K562 (cell line): ENCODE data around the gene SNCG. TPM values are rescaled to one million over a fixed set of nuclear protein-coding genes. Genes with fewer than 3 reads are reported as not detected.

Source experiments
- ATAC-seq: fragments of 200-7000 bp; cut with Tn5 transposase; 3 replicates; pipeline ENCODE4 v1.9.1; 2020; ENCODE audit warnings: moderate library complexity
- BruUV-seq: library from RNA; stranded (reverse); fragments of 400-500 nt; replicated peaks from 2 replicates; lab custom pipeline; 2021; lab: Mats Ljungman, UMichigan
- CTCF ChIA-PET: fragments of 300-600 bp; formaldehyde crosslinking; extraction: SDS; loops from one replicate; lab custom pipeline; 2021; ENCODE audit warnings: low intra/inter-chr PET ratio; lab: Yijun Ruan, JAX
- POLR2A ChIA-PET: fragments of 300-600, 350-650 bp; sonication (Branson Sonifier 250); formaldehyde crosslinking; extraction: SDS; loops from one replicate; lab custom pipeline; 2021; ENCODE audit warnings: antibody characterized with exemption, inconsistent platforms; lab: Yijun Ruan, JAX
- DNase-seq, 4 experiments: peaks; one replicate each; pipeline versions ENCODE4 v3.0.0 to v3.0.0-alpha.2; 2011 to 2018; ENCODE audit warnings: low spot score in 3 of 4, mixed read lengths in 3 of 4; ENCODE audit errors: extremely low read depth in 1 of 4
- FAIRE-seq: peaks from 2 replicates; lab custom pipeline; 2011; peaks lifted over from hg19 to GRCh38; lab: Jason Lieb, UNC
- H2AFZ ChIP-seq: 2 replicates; pipeline ENCODE4 v1.6.0; 2011; ENCODE audit warnings: low read depth, low read length, control low read depth, inconsistent platforms
- H3K27ac ChIP-seq: fragments of 200-600 bp; 3 replicates; pipeline ENCODE4 v1.8.0; 2011; ENCODE audit warnings: low read depth, mild to moderate bottlenecking, control low read depth, inconsistent platforms, low read length, moderate library complexity, mixed read lengths; ENCODE audit errors: extremely low read depth
- H3K27me3 ChIP-seq, 2 experiments: fragments of 300-600 bp in 1 of 2; 2 replicates in 1 of 2; 3 replicates in 1 of 2; pipeline versions ENCODE4 v1.6.0 to v1.8.0; 2011; ENCODE audit warnings: inconsistent platforms in 2 of 2, low read length in 2 of 2, mild to moderate bottlenecking in 1 of 2, mixed read lengths in 1 of 2, moderate library complexity in 1 of 2; ENCODE audit not compliant: control insufficient read depth in 2 of 2, insufficient read depth in 2 of 2
- H3K36me3 ChIP-seq: fragments of 300-600 bp; 3 replicates; pipeline ENCODE4 v1.8.0; 2011; ENCODE audit warnings: mild to moderate bottlenecking, low read length, inconsistent platforms; ENCODE audit not compliant: control insufficient read depth, insufficient read depth
- H3K4me1 ChIP-seq, 2 experiments: fragments of 200-600 bp in 1 of 2; replicated peaks in 1 of 2; 2 replicates in 1 of 2; 3 replicates in 1 of 2; pipeline versions ENCODE4 v1.5.1 to v1.8.0; 2011; ENCODE audit warnings: inconsistent platforms in 2 of 2, low read length in 2 of 2, mild to moderate bottlenecking in 1 of 2, mixed read lengths in 1 of 2, moderate library complexity in 1 of 2; ENCODE audit not compliant: control insufficient read depth in 2 of 2, insufficient read depth in 2 of 2
- H3K4me2 ChIP-seq: 2 replicates; pipeline ENCODE4 v1.6.1; 2011; ENCODE audit warnings: low read length, control low read depth, inconsistent platforms, mixed read lengths; ENCODE audit not compliant: insufficient read depth
- H3K4me3 ChIP-seq: fragments of 200-600 bp; sonication (generic), shearing (Covaris generic); 2 replicates; pipeline ENCODE4 v1.5.1; 2016; ENCODE audit warnings: control low read depth, inconsistent platforms
- H3K79me2 ChIP-seq: fragments of 200-600 bp; 3 replicates; pipeline ENCODE4 v1.8.0; 2011; ENCODE audit warnings: low read length, inconsistent platforms; ENCODE audit not compliant: control insufficient read depth, insufficient read depth
- H3K9ac ChIP-seq, 2 experiments: 2 replicates each; pipeline versions ENCODE4 v1.6.0 to v1.6.1; 2011; ENCODE audit warnings: low read depth in 2 of 2, low read length in 2 of 2, control low read depth in 1 of 2, inconsistent platforms in 1 of 2, mild to moderate bottlenecking in 1 of 2, mixed read lengths in 1 of 2; ENCODE audit not compliant: insufficient read depth in 1 of 2
- H3K9me1 ChIP-seq: one replicate; pipeline ENCODE4 v1.6.0; 2011; ENCODE audit warnings: inconsistent platforms, mild to moderate bottlenecking, low read length, moderate library complexity; ENCODE audit not compliant: control insufficient read depth, insufficient read depth
- H3K9me3 ChIP-seq: replicated peaks from 2 replicates; pipeline ENCODE4 v1.5.1; 2011; ENCODE audit warnings: low read depth, low read length, inconsistent platforms; ENCODE audit not compliant: control insufficient read depth, insufficient read depth
- H4K20me1 ChIP-seq: replicated peaks from 2 replicates; pipeline ENCODE4 v1.6.1; 2011; ENCODE audit warnings: low read length, inconsistent platforms, mixed read lengths; ENCODE audit not compliant: control insufficient read depth, insufficient read depth
- ATF4 ChIP-seq: fragments of 450-650 bp; formaldehyde crosslinking; IDR thresholded peaks from 2 replicates; pipeline ENCODE4 v1.4.0; 2022; ENCODE audit warnings: mild to moderate bottlenecking, moderate library complexity
- BMI1 ChIP-seq: fragments of 150-350 bp; IDR thresholded peaks from 2 replicates; pipeline ENCODE4 v1.6.1; 2014; ENCODE audit warnings: low read length
- CTCFL ChIP-seq: IDR thresholded peaks from 2 replicates; pipeline ENCODE4 v1.6.1; 2011; ENCODE audit warnings: borderline replicate concordance, low read depth, mild to moderate bottlenecking, moderate library complexity, low read length; ENCODE audit not compliant: insufficient read depth, poor library complexity, severe bottlenecking
- EP300 ChIP-seq: IDR thresholded peaks from 2 replicates; pipeline ENCODE4 v1.6.1; 2012; ENCODE audit warnings: low read length, improper control_type of control experiment
- PTBP1 ChIP-seq: fragments of 200-400 bp; formaldehyde crosslinking; IDR thresholded peaks from 2 replicates; pipeline ENCODE4 v1.6.1; 2017; ENCODE audit warnings: low read depth, low read length
- RCOR1 ChIP-seq, 2 experiments: IDR thresholded peaks; 2 replicates each; pipeline ENCODE4 v1.6.1; 2012; ENCODE audit warnings: low read depth in 2 of 2, low read length in 2 of 2, borderline replicate concordance in 1 of 2, improper control_type of control experiment in 1 of 2
- SLC30A9 ChIP-seq: fragments of 250-450 bp; sonication (Bioruptor Pico); IDR thresholded peaks from 2 replicates; pipeline ENCODE4 v1.8.0; 2022; ENCODE audit warnings: mild to moderate bottlenecking, moderate library complexity
- WGBS: fragments of 100-300 bp; shearing (Covaris generic); methylation state at CpG from one replicate; pipeline ENCODE4 v1.1.6; 2016; ENCODE audit warnings: low coverage, mixed read lengths; ENCODE audit not compliant: insufficient coverage; ENCODE audit errors: missing lambda C conversion rate; 5-methylcytosine and 5-hydroxymethylcytosine counted together
- in situ Hi-C: fragments of 300-500 bp; cut with MboI; formaldehyde crosslinking; loops from 4 replicates; pipeline ENCODE4 v1.15.0; 2018; ENCODE audit warnings: inconsistent platforms, mixed read lengths
- intact Hi-C: fragments of 100-400 bp; cut with micrococcal nuclease; formaldehyde crosslinking; loops from 2 replicates; pipeline ENCODE4 v1.14.2; 2022
- polyA plus RNA-seq, 8 experiments: library from polyadenylated mRNA; depleted of rRNA in 4 of 8; stranded (reverse) in 5 of 8; unstranded in 3 of 8; fragments of >200 nt; fragmentation: Nextera tagmentation in 2 of 8; fragmentation: Illumina TruSeq in 1 of 8; extraction: Ambion mirVana in 2 of 8; extraction: Trizol in 1 of 8; gene quantifications; 2 replicates each; pipeline versions ENCODE4 v1.2.1 to v1.2.3, GENCODE V29; 2011 to 2014; ENCODE audit warnings: inconsistent platforms in 1 of 8, missing spikeins in 1 of 8
- total RNA-seq, 7 experiments: library from RNA; depleted of rRNA in 6 of 7; stranded (reverse); fragments of >200 nt in 6 of 7; fragmentation: Illumina TruSeq in 2 of 7; extraction: Trizol in 2 of 7; gene quantifications; 2 replicates each; pipeline versions ENCODE4 v1.2.1 to v1.2.3, GENCODE V29; 2011 to 2021; ENCODE audit warnings: low replicate concordance in 1 of 7
- TF ChIP-seq, protein P1 (sequence below): sonication (generic); IDR thresholded peaks from 2 replicates; pipeline ENCODE4 v1.6.1; 2016
- TF ChIP-seq, protein P2 (sequence below): fragments of 450-650 bp; IDR thresholded peaks from 2 replicates; pipeline ENCODE4 v1.6.1; 2018; ENCODE audit warnings: mild to moderate bottlenecking, low read depth; ENCODE audit not compliant: partially characterized antibody
- TF ChIP-seq, protein P3 (sequence below): sonication (generic); formaldehyde crosslinking; IDR thresholded peaks from 2 replicates; pipeline ENCODE4 v1.8.0; 2023; ENCODE audit warnings: missing genetic modification reagents, mild to moderate bottlenecking, borderline replicate concordance

SNCG gene
- total and polyA plus RNA-seq, 9 of the 15 experiments (the other 6 are each of a cell fraction or from before 2014, with no cell fraction given): 9.8 to 146 (median 93.6) TPM

DNA sequence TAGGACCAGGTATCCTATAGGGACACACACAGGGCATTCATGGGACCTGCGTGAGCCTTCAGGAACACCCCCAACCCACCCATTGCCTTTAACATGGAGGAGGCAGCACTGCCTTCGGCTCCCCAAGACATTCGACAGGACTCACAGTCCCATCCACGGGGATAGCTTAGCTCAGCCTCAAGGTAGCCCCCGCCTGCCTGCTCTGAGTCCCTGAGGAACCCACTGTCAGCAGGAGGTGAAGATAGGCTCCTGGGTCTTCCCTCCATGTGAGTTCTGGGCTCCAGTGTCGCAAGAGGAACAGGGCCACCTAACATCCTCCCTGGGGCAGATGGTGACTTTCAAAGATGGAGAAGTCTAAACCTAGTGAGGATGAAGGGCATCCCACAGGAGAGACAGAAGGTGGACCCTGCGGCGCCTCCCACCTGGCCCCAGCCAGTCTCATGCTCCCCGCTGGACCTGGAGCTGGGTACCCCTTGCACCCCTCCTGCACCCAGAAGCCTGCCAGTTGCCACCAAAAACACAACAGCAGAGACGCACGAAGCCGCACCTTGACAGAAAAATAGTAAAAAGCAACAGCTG is 5.0 kb downstream of the SNCG start:
- Histone ChIP-seq H3K9me3 (no peaks in the 10 kb centered on the region), H3K4me2 (no peak overlapping the region), H3K4me1 (peaks cover 32 to 63% of the 10 kb centered on the region in 2 experiments; a peak in 4 of 5 replicates), H3K9me1 (no peaks in the 10 kb centered on the region), H2AFZ (no peak overlapping the region), H3K9ac (no peak overlapping the region), H3K27me3 (no peaks in the 10 kb centered on the region), H3K4me3 (no peak overlapping the region), H3K36me3 (peaks cover 4% of the 10 kb centered on the region; the same call in 2 of the 3 replicates), H3K27ac (no peak overlapping the region), H3K79me2 (peaks cover 17% of the 10 kb centered on the region; the same call in 2 of the 3 replicates), H4K20me1 (no peaks in the 10 kb centered on the region)
- intact Hi-C loops (no loop called here), in situ Hi-C loops (no loop called here)
- POLR2A ChIA-PET: no interaction called here
- no peak for ATAC-seq
- DNase-seq: no peak
- FAIRE-seq: no peak
- 67% methylated on average over 12 of the region's 12 CpGs for WGBS
- CTCF ChIA-PET: no interaction called here
- BruUV-seq: no TSS peak
- TF ChIP-seq SLC30A9 (CRISPR knock-in tag) (no peak), CTCFL (no peak), EP300 (no peak), RCOR1 (IDR thresholded peaks at IDR 0.05; ENCODE audit: borderline replicate concordance in 1 of 2, low read depth in 2 of 2, low read length in 2 of 2) (no peak), BMI1 (no peak), ATF4 (CRISPR knock-in tag) (no peak), PTBP1 (no peak)
- TF ChIP-seq, protein P1, sequence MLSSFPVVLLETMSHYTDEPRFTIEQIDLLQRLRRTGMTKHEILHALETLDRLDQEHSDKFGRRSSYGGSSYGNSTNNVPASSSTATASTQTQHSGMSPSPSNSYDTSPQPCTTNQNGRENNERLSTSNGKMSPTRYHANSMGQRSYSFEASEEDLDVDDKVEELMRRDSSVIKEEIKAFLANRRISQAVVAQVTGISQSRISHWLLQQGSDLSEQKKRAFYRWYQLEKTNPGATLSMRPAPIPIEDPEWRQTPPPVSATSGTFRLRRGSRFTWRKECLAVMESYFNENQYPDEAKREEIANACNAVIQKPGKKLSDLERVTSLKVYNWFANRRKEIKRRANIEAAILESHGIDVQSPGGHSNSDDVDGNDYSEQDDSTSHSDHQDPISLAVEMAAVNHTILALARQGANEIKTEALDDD: no peak
- TF ChIP-seq, protein P2, sequence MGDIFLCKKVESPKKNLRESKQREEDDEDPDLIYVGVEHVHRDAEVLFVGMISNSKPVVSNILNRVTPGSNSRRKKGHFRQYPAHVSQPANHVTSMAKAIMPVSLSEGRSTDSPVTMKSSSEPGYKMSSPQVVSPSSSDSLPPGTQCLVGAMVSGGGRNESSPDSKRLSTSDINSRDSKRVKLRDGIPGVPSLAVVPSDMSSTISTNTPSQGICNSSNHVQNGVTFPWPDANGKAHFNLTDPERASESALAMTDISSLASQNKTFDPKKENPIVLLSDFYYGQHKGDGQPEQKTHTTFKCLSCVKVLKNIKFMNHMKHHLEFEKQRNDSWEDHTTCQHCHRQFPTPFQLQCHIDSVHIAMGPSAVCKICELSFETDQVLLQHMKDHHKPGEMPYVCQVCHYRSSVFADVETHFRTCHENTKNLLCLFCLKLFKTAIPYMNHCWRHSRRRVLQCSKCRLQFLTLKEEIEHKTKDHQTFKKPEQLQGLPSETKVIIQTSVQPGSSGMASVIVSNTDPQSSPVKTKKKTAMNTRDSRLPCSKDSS: no peak
- TF ChIP-seq, protein P3, sequence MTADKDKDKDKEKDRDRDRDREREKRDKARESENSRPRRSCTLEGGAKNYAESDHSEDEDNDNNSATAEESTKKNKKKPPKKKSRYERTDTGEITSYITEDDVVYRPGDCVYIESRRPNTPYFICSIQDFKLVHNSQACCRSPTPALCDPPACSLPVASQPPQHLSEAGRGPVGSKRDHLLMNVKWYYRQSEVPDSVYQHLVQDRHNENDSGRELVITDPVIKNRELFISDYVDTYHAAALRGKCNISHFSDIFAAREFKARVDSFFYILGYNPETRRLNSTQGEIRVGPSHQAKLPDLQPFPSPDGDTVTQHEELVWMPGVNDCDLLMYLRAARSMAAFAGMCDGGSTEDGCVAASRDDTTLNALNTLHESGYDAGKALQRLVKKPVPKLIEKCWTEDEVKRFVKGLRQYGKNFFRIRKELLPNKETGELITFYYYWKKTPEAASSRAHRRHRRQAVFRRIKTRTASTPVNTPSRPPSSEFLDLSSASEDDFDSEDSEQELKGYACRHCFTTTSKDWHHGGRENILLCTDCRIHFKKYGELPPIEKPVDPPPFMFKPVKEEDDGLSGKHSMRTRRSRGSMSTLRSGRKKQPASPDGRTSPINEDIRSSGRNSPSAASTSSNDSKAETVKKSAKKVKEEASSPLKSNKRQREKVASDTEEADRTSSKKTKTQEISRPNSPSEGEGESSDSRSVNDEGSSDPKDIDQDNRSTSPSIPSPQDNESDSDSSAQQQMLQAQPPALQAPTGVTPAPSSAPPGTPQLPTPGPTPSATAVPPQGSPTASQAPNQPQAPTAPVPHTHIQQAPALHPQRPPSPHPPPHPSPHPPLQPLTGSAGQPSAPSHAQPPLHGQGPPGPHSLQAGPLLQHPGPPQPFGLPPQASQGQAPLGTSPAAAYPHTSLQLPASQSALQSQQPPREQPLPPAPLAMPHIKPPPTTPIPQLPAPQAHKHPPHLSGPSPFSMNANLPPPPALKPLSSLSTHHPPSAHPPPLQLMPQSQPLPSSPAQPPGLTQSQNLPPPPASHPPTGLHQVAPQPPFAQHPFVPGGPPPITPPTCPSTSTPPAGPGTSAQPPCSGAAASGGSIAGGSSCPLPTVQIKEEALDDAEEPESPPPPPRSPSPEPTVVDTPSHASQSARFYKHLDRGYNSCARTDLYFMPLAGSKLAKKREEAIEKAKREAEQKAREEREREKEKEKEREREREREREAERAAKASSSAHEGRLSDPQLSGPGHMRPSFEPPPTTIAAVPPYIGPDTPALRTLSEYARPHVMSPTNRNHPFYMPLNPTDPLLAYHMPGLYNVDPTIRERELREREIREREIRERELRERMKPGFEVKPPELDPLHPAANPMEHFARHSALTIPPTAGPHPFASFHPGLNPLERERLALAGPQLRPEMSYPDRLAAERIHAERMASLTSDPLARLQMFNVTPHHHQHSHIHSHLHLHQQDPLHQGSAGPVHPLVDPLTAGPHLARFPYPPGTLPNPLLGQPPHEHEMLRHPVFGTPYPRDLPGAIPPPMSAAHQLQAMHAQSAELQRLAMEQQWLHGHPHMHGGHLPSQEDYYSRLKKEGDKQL (CRISPR knock-in tag): no peak
